Measurements from ENCODE around the gene RPS6KL1. TPM values are rescaled to one million over a fixed set of nuclear protein-coding genes. Genes with fewer than 3 reads are reported as not detected.
"Not testable (repeated sequence)": the region's sequence is repeated elsewhere in the genome, so short reads cannot be mapped to it uniquely, and the experiment has no call there.

Gene RPS6KL1
- total and polyA plus RNA-seq, 2 experiments from 2014 or later: 0.23 to 1.4 TPM

DNA sequence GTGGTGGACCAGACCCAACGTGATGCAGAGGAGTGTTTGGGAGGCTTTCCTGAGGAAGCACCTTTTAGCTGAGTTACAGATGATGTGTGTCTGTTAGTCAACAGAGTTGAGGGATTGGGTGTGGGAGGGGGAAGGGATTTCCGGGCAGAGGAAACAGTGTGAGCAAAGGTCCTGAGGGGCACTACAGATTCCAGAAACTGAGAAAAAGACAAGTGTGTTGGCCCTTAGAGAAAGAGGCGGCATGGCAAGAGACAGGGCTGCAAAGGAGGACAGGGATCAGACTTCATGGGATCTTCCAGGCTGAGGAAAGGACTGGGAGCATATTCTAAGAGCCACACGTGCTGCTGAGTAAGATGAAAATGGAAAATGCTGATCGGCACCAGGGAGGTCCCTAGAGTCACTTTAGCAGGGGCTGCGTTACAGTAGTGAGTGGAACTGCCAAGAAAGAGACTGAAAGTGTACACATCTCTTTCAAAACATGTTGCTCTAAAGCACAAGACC is 9.4 kb upstream of the RPS6KL1 start:
- no peak for DNase-seq
- in situ Hi-C loops (cut with MboI): loop anchor here (10.0 to 25.0 kb wide), 2 partner anchors 142 to 355 kb away; partner anchors contain the start of gene FOS
- H3K4me2 ChIP-seq (ENCODE audit: unreplicated experiment): no peak overlapping the region

DNA sequence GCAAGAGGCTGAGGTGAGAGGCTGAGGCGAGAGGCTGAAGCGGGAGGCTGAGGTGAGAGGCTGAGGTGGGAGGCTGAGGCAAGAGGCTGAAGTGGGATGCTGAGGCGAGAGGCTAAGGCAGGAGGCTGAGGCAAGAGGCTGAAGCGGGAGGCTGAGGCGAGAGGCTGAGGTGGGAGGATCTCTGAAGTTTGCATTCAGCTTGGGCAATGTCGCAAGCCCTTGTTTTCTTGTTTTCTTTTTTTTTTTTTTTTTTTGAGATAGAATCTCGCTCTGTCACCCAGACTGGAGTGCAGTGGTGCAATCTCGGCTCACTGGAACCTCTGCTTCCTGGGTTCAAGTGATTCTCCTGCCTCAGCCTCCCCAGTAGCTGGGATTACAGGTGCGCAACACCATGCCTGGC is 8.7 kb upstream of the RPS6KL1 start:
- H3K9ac ChIP-seq; H3K27ac ChIP-seq; H3K4me2 ChIP-seq (ENCODE audit: unreplicated experiment); DNase-seq; H3K9me2 ChIP-seq (ENCODE audit: insufficient read depth); H3F3A ChIP-seq (ENCODE audit: insufficient read depth); H2AFZ ChIP-seq; H3K36me3 ChIP-seq (ENCODE audit: low read depth); H4K20me1 ChIP-seq (ENCODE audit: insufficient read depth); H3K4me3 ChIP-seq; H3K4me1 ChIP-seq (ENCODE audit: insufficient read depth); H3K27me3 ChIP-seq (replicated peaks; ENCODE audit: insufficient read depth); H3K9me3 ChIP-seq (ENCODE audit: low read depth); H3K79me2 ChIP-seq (ENCODE audit: insufficient read depth): not testable (repeated sequence)
- in situ Hi-C loops (cut with MboI): loop anchor here (10.0 to 25.0 kb wide), 2 partner anchors 143 to 356 kb away; partner anchors contain the start of gene FOS
- 80 to 90% methylated on average over 9 of the region's 9 CpGs for WGBS, 2 experiments (ENCODE audit: low coverage in 1 of 2, low lambda C conversion rate in 2 of 2, missing lambda C conversion rate in 2 of 2)

More for the DNA sequence above, 9.4 kb upstream of the RPS6KL1 start:
- Histone ChIP-seq H3K4me3 (no peak overlapping the region), H3K9me3 (ENCODE audit: low read depth) (no peaks in the 10 kb centered on the region), H3K9ac (no peak overlapping the region), H3K27me3 (replicated peaks; ENCODE audit: insufficient read depth) (no peaks in the 10 kb centered on the region), H3K9me2 (ENCODE audit: insufficient read depth) (no peaks in the 10 kb centered on the region), H3K27ac (no peak overlapping the region), H4K20me1 (ENCODE audit: insufficient read depth) (no peaks in the 10 kb centered on the region), H3K79me2 (ENCODE audit: insufficient read depth) (no peaks in the 10 kb centered on the region), H2AFZ (no peak overlapping the region), H3K4me1 (ENCODE audit: insufficient read depth) (no peaks in the 10 kb centered on the region), H3K36me3 (ENCODE audit: low read depth) (no peaks in the 10 kb centered on the region), H3F3A (ENCODE audit: insufficient read depth) (no peaks in the 10 kb centered on the region)
- WGBS, 2 experiments (ENCODE audit: low coverage in 1 of 2, low lambda C conversion rate in 2 of 2, missing lambda C conversion rate in 2 of 2): 27 to 30% methylated on average over 6 of the region's 6 CpGs
- TF ChIP-seq EZH2 (IDR thresholded peaks at IDR 0.05; ENCODE audit: insufficient read depth, poor library complexity, severe bottlenecking): no peak

DNA sequence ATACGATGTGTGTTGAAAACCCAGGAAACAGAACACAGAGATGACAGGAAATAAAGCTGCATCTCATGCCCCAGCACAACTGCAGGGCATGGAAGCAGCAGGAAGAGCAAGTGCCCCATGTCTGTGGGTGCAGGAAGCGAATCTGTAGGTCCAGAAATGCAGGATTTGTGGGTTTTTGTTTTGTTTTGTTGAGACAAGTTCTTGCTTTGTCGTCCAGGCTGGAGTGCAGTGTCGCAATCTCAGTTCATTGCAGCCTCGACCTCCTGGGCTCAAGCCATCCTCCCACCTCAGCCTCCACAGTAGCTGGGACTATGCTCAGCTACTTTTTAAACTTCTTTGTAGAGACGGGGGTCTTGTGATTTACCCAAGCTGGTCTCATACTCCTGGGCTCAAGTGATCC is 6.2 kb upstream of the RPS6KL1 start:
- H3K9me3 ChIP-seq (ENCODE audit: low read depth): no peaks in the 10 kb centered on the region
- H3K36me3 ChIP-seq (ENCODE audit: low read depth): no peaks in the 10 kb centered on the region
- no peak overlapping the region for H3K4me3 ChIP-seq
- TF ChIP-seq EZH2phosphoT487 (IDR thresholded peaks at IDR 0.05; ENCODE audit: insufficient read depth, low read depth): no peak
- TF ChIP-seq EZH2 (IDR thresholded peaks at IDR 0.05; ENCODE audit: insufficient read depth, poor library complexity, severe bottlenecking): no peak
- H4K20me1 ChIP-seq (ENCODE audit: insufficient read depth): no peaks in the 10 kb centered on the region
- no peaks in the 10 kb centered on the region for H3K4me1 ChIP-seq (ENCODE audit: insufficient read depth)
- H3K27me3 ChIP-seq (replicated peaks; ENCODE audit: insufficient read depth): no peaks in the 10 kb centered on the region
- no peaks in the 10 kb centered on the region for H3K9me2 ChIP-seq (ENCODE audit: insufficient read depth)
- no peaks in the 10 kb centered on the region for H3K79me2 ChIP-seq (ENCODE audit: insufficient read depth)
- H3K4me2 ChIP-seq (ENCODE audit: unreplicated experiment): no peak overlapping the region
- H3K9ac ChIP-seq: no peak overlapping the region
- WGBS, 2 experiments (ENCODE audit: low coverage in 1 of 2, low lambda C conversion rate in 2 of 2, missing lambda C conversion rate in 2 of 2): 47 to 49% methylated on average over 6 of the region's 6 CpGs
- no peaks in the 10 kb centered on the region for H3F3A ChIP-seq (ENCODE audit: insufficient read depth)
- in situ Hi-C loops (cut with MboI): loop anchor here (25.0 kb wide), 1 partner anchor 358 kb away; the partner anchor contains the start of gene FOS
- no peak overlapping the region for H3K27ac ChIP-seq
- no peak overlapping the region for H2AFZ ChIP-seq
- DNase-seq: no peak

DNA sequence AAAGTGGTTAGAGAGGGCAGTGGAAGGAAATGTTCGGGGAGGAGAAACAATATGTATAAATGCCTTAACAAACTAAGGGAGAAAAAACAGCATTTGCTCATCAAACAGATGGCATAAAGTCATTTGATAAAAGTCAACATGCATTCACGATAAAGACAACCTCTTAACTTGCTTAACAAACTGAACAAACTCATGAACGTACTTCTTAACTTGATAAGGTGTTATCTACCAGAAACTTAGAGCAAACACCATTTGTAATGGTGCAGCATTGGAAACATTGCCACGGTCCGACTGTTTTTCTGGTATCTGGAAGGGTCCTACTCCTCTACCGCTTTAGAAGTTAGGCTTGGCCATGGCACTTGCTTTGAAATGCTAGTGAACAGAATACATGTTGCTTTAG is 4.2 kb upstream of the RPS6KL1 start:
- TF ChIP-seq EZH2phosphoT487 (IDR thresholded peaks at IDR 0.05; ENCODE audit: insufficient read depth, low read depth) (no peak), EZH2 (IDR thresholded peaks at IDR 0.05; ENCODE audit: insufficient read depth, poor library complexity, severe bottlenecking) (no peak)
- Histone ChIP-seq H3K4me1 (ENCODE audit: insufficient read depth) (no peaks in the 10 kb centered on the region), H3K36me3 (ENCODE audit: low read depth) (no peaks in the 10 kb centered on the region), H3K4me3 (no peak overlapping the region), H3K27ac (no peak overlapping the region), H3K9me3 (ENCODE audit: low read depth) (no peaks in the 10 kb centered on the region), H3F3A (ENCODE audit: insufficient read depth) (no peaks in the 10 kb centered on the region), H3K4me2 (ENCODE audit: unreplicated experiment) (no peak overlapping the region), H3K79me2 (ENCODE audit: insufficient read depth) (no peaks in the 10 kb centered on the region), H2AFZ (no peak overlapping the region), H3K27me3 (replicated peaks; ENCODE audit: insufficient read depth) (no peaks in the 10 kb centered on the region), H4K20me1 (ENCODE audit: insufficient read depth) (no peaks in the 10 kb centered on the region), H3K9me2 (ENCODE audit: insufficient read depth) (no peaks in the 10 kb centered on the region), H3K9ac (no peak overlapping the region)
- DNase-seq: no peak
- 80 to 85% methylated on average over 6 of the region's 6 CpGs for WGBS, 2 experiments (ENCODE audit: low coverage in 1 of 2, low lambda C conversion rate in 2 of 2, missing lambda C conversion rate in 2 of 2)
- in situ Hi-C loops (cut with MboI): loop anchor here (25.0 kb wide), 1 partner anchor 360 kb away; the partner anchor contains the start of gene FOS

DNA sequence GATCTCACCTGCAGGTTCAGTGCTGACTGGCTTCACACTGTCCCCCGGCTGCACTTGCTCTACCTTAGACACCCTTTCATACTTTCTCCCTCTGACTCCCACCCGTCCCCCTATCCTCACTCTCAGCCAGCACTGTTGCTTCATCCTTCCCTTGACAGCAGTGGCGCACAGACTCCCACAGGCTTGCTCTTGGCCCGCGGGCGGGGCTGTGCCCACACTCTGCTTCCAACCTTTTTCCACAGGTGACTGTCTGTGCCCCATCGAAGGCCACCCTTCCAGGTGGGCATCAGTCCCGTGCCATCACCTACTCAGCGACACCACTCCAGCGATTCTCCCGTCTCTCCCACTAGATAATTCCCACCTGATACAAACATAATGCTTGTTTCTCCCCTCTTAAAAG is 1.0 kb upstream of the RPS6KL1 start:
- WGBS, 2 experiments (ENCODE audit: low coverage in 1 of 2, low lambda C conversion rate in 2 of 2, missing lambda C conversion rate in 2 of 2): 73% methylated on average over 11 of the region's 11 CpGs
- H3K36me3 ChIP-seq (ENCODE audit: low read depth): no peaks in the 10 kb centered on the region
- TF ChIP-seq EZH2 (IDR thresholded peaks at IDR 0.05; ENCODE audit: insufficient read depth, poor library complexity, severe bottlenecking) (no peak), EZH2phosphoT487 (IDR thresholded peaks at IDR 0.05; ENCODE audit: insufficient read depth, low read depth) (no peak)
- H3K9ac ChIP-seq: no peak overlapping the region
- H3K27me3 ChIP-seq (replicated peaks; ENCODE audit: insufficient read depth): no peaks in the 10 kb centered on the region
- no peaks in the 10 kb centered on the region for H3K9me3 ChIP-seq (ENCODE audit: low read depth)
- H4K20me1 ChIP-seq (ENCODE audit: insufficient read depth): no peaks in the 10 kb centered on the region
- no peak overlapping the region for H3K4me3 ChIP-seq
- H3K4me1 ChIP-seq (ENCODE audit: insufficient read depth): 0 out of 2 replicates have a peak, but pooled peaks cover 5% of the 10 kb centered on the region
- in situ Hi-C loops (cut with MboI): no loop called here
- no peaks in the 10 kb centered on the region for H3K9me2 ChIP-seq (ENCODE audit: insufficient read depth)
- H3K4me2 ChIP-seq (ENCODE audit: unreplicated experiment): no peak overlapping the region
- H3F3A ChIP-seq (ENCODE audit: insufficient read depth): no peaks in the 10 kb centered on the region
- H3K79me2 ChIP-seq (ENCODE audit: insufficient read depth): no peaks in the 10 kb centered on the region
- no peak overlapping the region for H2AFZ ChIP-seq
- no peak for DNase-seq
- no peak overlapping the region for H3K27ac ChIP-seq
